ENCODE measurements around the gene ADAMTS17.

DNA sequence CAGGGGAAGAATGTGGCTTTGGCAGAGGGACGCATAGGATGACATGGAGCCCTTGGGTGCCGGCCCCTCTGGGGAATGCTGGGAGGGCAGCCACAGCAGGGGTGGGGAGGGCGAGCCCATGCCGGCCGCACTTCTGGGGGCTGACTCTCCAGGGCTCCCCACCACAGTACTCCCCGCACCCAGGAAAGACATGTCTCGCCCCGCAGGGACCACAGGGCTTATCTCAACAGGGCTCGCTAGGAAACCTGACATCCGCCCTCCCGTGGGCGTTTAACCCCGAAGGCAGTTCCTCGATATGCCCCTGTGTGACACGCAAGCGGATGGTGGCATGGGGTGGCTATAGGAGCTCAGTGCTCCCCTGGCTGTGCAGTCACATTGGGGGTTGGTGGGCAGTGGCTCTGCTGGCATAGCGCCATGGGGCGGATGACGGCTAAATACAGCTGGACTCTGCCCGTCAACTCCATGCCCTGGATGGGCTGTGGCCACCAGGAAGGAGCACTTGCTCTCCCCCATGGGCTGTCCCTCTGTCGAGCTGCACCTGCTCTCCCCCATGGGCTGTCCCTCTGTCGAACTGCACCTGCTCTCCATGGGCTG lies 141.4 kb downstream of the ADAMTS17 start:
- TF ChIP-seq, protein P1, sequence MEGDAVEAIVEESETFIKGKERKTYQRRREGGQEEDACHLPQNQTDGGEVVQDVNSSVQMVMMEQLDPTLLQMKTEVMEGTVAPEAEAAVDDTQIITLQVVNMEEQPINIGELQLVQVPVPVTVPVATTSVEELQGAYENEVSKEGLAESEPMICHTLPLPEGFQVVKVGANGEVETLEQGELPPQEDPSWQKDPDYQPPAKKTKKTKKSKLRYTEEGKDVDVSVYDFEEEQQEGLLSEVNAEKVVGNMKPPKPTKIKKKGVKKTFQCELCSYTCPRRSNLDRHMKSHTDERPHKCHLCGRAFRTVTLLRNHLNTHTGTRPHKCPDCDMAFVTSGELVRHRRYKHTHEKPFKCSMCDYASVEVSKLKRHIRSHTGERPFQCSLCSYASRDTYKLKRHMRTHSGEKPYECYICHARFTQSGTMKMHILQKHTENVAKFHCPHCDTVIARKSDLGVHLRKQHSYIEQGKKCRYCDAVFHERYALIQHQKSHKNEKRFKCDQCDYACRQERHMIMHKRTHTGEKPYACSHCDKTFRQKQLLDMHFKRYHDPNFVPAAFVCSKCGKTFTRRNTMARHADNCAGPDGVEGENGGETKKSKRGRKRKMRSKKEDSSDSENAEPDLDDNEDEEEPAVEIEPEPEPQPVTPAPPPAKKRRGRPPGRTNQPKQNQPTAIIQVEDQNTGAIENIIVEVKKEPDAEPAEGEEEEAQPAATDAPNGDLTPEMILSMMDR (IDR thresholded peaks at IDR 0.05; ENCODE audit: low read depth, low read length), result no peak
- no peak for TF ChIP-seq EZH2phosphoT487 (IDR thresholded peaks at IDR 0.05; ENCODE audit: low read depth)

Measured in OCI-LY3 (cell line).